ENCODE measurements around the gene SGTA.

- TF ChIP-seq, protein P1, sequence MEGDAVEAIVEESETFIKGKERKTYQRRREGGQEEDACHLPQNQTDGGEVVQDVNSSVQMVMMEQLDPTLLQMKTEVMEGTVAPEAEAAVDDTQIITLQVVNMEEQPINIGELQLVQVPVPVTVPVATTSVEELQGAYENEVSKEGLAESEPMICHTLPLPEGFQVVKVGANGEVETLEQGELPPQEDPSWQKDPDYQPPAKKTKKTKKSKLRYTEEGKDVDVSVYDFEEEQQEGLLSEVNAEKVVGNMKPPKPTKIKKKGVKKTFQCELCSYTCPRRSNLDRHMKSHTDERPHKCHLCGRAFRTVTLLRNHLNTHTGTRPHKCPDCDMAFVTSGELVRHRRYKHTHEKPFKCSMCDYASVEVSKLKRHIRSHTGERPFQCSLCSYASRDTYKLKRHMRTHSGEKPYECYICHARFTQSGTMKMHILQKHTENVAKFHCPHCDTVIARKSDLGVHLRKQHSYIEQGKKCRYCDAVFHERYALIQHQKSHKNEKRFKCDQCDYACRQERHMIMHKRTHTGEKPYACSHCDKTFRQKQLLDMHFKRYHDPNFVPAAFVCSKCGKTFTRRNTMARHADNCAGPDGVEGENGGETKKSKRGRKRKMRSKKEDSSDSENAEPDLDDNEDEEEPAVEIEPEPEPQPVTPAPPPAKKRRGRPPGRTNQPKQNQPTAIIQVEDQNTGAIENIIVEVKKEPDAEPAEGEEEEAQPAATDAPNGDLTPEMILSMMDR (IDR thresholded peaks at IDR 0.05 in 2 of 3, conservative IDR thresholded peaks at IDR 0.05 in 1 of 3; ENCODE audit: borderline replicate concordance in 1 of 3, insufficient read depth in 1 of 3, low read depth in 2 of 3, low read length in 2 of 3), result no peak
- no peak for TF ChIP-seq TCF7L2 (IDR thresholded peaks at IDR 0.05; ENCODE audit: borderline replicate concordance, extremely low read depth, insufficient read depth, insufficient read length)
These were observed 690 bp upstream of the SGTA start for GRCh38 chr19:2783781-2784145.

All from HCT116 (cell line).